GM19240 (cell line): ENCODE data around the gene SFXN1.

Experiments
- DNase-seq: peaks from one replicate; pipeline ENCODE4 v3.0.0; 2011; ENCODE audit warnings: low spot score; ENCODE audit not compliant: insufficient read length

Gene SFXN1

GRCh38 chr5:175573493-175574269 is 95.3 kb downstream of the SFXN1 start:
- DNase-seq: no peak

- no peak for DNase-seq
Observed at GRCh38 chr5:175575301-175575700, 96.9 kb downstream of the SFXN1 start.

- no peak for DNase-seq
Observed at GRCh38 chr5:175576096-175576495, 97.7 kb downstream of the SFXN1 start.

- no peak for DNase-seq
Observed at GRCh38 chr5:175576591-175576990, 98.2 kb downstream of the SFXN1 start.
